HG02943 (cell line): Measurements from ENCODE around the gene CLCN3.
"Not testable (repeated sequence)": the region's sequence is repeated elsewhere in the genome, so short reads cannot be mapped to it uniquely, and the experiment has no call there.

Experiments used
- ATAC-seq: cut with Tn5 transposase; IDR thresholded peaks from one replicate; pipeline ENCODE4 v1.9.1; 2021; ENCODE audit warnings: mild to moderate bottlenecking, low read depth, moderate library complexity; ENCODE audit not compliant: unreplicated experiment

The CLCN3 gene

GRCh38 chr4:169619958-169620879, at the start of gene CLCN3:
TSS of gene CLCN3 (plus strand) at chr4:169620578. CDS start at chr4:169635929, 15,351 bp downstream.
- ATAC-seq, result peak; percentile 95

DNA sequence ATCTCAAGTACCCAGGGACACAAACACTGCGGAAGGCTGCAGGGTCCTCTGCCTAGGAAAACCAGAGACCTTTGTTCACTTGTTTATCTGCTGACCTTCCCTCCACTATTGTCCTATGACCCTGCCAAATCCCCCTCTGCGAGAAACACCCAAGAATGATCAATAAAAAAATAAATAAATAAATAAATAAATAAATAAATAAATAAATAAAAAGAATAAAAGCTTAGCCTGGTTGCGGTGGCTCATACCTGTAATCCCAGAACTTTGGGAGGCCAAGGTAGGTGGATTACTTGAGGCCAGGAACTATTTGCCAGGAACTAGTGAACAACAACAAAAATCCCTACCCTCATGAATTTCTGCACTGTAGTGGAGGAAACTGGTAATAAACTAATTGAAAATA, 49.4 kb upstream of the CLCN3 start:
- not testable (repeated sequence) for ATAC-seq

DNA sequence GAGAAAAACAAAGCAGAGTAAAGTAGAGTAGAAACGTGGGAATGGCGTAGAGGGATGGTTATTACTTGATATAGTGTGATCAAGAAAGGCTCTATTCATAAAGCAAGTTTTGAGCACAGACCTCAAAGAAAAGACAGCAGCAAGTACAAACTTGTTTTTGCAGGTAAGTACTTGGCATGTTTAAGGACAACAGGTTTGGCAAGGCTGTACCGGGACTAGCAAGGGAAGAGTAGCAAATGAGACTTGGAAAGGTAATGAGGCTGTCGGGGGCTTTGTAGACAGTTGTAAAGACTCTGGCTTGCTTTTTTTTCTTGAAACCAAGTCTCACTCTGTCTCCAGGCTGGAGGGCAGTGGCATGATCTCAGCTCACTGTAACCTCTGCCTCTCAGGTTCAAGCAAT, 48.9 kb upstream of the CLCN3 start:
- no peak for ATAC-seq

GRCh38 chr4:169573889-169574288, 46.5 kb upstream of the CLCN3 start:
- no peak for ATAC-seq

- no peak for ATAC-seq
Measured at GRCh38 chr4:169582203-169582602, 38.2 kb upstream of the CLCN3 start.

- ATAC-seq, result no peak
Measured at GRCh38 chr4:169582706-169583105, 37.7 kb upstream of the CLCN3 start.

GRCh38 chr4:169583563-169583962, 36.8 kb upstream of the CLCN3 start:
- no peak for ATAC-seq

GRCh38 chr4:169593050-169593560, 27.3 kb upstream of the CLCN3 start:
- ATAC-seq, result no peak

GRCh38 chr4:169594560-169595195, 25.7 kb upstream of the CLCN3 start:
- ATAC-seq, result no peak

- no peak for ATAC-seq
Measured at GRCh38 chr4:169601016-169601771, 19.2 kb upstream of the CLCN3 start.

DNA sequence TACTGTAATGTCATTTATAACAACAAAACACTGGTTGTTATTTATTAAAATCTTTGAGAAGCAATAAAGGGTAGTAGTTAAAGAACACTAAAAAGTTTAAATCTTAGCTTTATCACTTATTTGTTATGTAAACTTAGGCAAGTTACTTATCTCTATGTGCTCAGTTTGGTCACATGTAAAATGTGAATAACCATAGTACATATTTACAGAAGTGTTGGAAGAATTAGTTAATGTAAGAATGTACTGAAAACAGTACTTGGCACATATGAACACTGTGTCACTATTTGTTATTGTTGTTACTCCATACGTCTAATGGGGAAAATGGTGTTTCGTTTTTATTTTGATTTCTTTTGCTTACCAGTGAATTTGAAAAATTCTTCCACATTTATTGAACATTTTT, 17.1 kb upstream of the CLCN3 start:
- ATAC-seq, result no peak

DNA sequence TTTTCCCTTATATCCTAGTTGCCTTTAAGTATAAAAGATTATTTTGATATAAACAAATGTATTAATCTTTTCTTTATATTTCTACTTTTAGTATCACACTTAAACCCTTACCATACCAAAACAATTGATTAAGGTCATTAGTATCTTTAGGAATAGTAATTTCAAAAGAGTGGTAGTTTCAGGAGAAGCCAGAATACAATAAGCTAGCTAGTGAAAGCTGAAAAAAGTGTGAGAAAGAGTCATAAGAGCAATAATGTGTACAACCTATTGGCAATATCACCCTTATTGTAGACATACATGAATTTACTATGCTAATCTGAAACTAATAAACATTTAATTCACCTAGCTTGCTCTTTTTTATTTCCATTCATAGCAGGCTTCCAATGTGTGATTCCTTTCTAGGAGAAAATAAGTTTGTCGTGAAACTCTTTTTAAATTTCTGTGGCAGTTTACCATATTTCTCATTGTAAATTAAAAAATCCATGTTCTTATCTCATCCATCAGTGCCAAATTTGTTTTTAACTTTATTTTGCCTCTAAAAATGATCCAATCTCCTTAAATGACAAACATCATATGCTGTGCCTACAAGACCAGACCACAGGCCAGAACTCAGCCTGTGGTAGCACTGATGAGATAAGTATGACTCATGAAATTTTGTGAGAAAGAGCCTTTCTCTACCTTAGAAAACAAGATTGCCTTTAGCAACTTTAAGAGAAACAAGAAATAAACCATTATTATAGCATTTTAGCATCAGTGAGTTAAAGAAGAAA, 16.1 kb upstream of the CLCN3 start:
- no peak for ATAC-seq

DNA sequence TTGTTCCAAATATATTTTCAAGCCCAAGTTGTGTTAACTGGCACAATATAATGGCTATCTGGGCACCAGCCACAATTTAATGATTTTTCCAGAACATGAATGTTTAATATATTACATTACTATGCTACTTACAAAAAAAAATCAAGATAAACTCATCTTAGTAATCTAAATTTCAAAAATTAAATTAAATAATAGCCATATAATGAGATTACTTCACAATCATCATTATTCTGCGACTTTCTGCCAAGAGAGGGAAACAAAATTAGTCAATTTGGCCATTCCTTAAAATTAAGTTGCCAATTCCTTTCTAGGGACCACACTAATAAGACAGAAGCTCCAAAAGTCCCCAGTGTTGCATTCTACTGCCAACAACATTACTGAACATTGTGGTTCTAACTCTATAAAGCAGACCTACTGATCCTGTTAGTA, 15.5 kb upstream of the CLCN3 start:
- no peak for ATAC-seq

DNA sequence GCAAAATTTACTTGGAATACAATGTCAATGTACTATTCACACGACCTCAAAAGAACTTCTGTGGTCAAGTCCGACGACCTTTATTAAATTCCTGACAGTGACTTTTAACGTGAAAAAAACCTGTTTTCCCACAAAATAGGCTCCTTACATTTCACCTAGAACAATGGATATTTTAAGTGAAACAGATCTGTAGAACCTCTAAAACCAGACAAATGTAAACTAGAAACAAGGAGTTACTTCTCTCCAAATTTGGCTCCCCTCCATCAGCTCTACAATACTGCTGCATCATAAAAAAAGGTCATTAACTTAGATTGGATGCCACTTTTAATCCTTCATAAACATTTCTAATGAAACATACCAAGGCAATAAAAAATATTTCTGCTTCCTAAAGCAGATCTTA, 9.2 kb upstream of the CLCN3 start:
- no peak for ATAC-seq

GRCh38 chr4:169611991-169612870, 8.1 kb upstream of the CLCN3 start, which contains the start of gene NEK1:
TSS of gene NEK1 (minus strand) at chr4:169612583. CDS start at chr4:169602630, 9,953 bp downstream.
- ATAC-seq, result peak; percentile 92

GRCh38 chr4:169612871-169613859, 7.2 kb upstream of the CLCN3 start:
- ATAC-seq, result no peak

DNA sequence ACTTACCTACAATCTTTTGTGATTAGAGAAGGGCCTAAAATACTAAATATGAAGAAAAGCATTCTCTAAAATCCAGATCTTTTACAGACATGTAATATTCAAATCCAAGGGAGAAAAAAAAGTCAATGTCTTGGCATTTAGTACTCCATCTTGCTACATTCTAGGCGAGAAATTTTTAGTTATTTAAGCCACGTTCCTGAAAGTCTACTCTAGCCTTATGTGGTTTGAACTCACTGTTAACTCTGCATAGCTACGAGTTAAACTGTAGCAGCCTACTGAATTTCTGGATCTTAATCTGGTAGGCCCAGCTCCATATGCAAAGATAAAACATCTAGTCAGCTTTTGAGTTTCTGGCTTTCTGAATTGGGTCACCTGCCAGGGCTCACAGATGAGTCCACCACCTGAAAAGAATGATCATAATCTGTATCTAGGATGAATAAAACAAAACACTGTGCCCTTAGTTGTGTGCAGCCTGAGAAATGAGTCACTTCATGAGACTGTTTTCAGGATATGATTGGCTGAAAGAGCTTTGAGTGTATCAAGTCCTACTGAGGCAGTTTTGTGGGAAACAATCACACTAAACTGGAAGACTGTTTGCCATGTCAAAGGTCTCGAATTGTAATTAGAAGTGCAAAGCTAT, 4.8 kb upstream of the CLCN3 start:
- ATAC-seq, result no peak
